HEK293T (cell line): Measurements from ENCODE around the gene KDELR1.

Experiments used
- LEF1 ChIP-seq: fragments of 450-650 bp; IDR thresholded peaks from 2 replicates; pipeline ENCODE4 v1.6.1; 2017; ENCODE audit warnings: mild to moderate bottlenecking, borderline replicate concordance
- NFRKB ChIP-seq: fragments of 450-650 bp; IDR thresholded peaks from 2 replicates; pipeline ENCODE4 v1.6.1; 2016; ENCODE audit warnings: mild to moderate bottlenecking, moderate library complexity

- TF ChIP-seq NFRKB (no peak), LEF1 (no peak)
Measured at GRCh38 chr19:48338802-48339503, 52.4 kb downstream of the KDELR1 start.
